Measurements from ENCODE around the gene ELK4.

Gene ELK4

DNA sequence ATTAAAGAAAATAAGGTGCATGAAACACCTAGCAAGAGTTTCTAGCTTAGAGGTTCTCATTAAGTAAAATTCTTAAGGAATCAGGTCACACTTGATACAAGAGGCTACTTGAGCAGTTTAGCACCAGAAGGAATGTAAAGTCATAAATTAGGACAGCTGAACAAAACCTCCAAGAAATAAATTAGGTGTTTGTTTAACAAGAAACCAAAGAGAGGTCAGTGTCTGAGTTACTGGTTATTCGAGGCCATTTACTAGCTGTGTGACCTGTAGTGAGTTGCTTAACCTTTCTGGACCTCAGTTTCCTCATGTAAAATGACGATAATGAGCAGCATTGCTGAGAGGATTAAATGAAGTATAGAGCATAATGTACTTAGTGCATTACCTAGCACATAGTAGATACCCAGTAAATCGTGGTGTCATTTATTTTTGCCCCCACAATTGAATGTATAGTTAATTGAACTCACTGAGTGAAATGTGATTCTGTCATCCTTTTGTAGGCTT, 908 bp upstream of the ELK4 start:
- DNase-seq (ENCODE audit: extremely low spot score), result no peak
- TF ChIP-seq CTBP1 (IDR thresholded peaks at IDR 0.05; ENCODE audit: borderline replicate concordance) (no peak), ARNT (IDR thresholded peaks at IDR 0.05) (no peak), ELF4 (IDR thresholded peaks at IDR 0.05) (no peak), FOXK2 (IDR thresholded peaks at IDR 0.05) (no peak), L3MBTL2 (conservative IDR thresholded peaks at IDR 0.05) (no peak), ZNF384 (IDR thresholded peaks at IDR 0.05) (no peak), LEF1 (IDR thresholded peaks at IDR 0.05; ENCODE audit: borderline replicate concordance) (no peak), HDGF (IDR thresholded peaks at IDR 0.05; ENCODE audit: borderline replicate concordance) (no peak), FOXA1 (IDR thresholded peaks at IDR 0.05) (no peak)
- POLR2A ChIA-PET, result interaction anchor here (0.6 to 3.5 kb wide), 17 partner anchors 8 to 106 kb away, joined by 3 to 35 read pairs (median 5); no protein-coding TSS in a partner anchor
- CTCF ChIA-PET, result interaction anchor here (0.6 to 2.0 kb wide), 7 partner anchors 8 to 501 kb away, joined by 3 to 17 read pairs (median 3); no protein-coding TSS in a partner anchor

DNA sequence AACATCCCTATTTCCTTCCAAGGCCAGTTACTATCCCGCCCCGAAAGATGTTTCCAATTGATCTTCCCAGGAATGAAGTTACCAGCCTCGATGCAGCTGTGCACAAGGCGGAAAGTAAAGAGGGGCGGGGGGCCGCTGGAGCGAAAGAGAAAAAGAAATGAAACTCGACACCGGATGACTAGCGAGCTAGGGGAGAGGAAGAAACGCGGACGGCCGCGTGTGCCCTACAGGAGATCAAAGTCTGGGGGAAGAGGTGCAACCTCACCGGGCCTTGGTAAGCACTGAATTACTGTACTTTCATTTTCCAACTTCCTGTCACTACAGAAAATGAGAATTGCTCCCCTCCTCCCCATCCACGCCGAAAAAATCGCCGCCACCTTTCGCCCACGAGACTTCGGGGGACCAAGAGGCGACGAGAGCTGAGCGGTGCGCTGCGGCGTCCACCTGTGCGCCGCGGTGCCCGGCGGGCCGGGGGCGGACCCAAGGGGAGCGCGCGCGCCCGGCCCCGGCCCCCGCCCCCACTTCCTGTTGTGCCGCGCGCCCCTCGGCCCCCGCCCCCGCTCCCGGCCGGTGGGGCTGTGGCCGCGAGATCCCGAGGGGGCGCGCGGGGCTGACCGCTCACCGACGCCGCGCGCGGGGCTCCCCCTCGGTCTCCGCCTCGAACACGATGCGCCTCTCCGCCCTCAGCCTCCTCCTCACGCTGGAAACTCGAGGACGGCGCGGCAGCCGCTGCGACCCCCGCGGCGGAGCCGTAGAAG, 622 bp downstream of the ELK4 start:
- no peak for TF ChIP-seq BHLHE40 (IDR thresholded peaks at IDR 0.05; ENCODE audit: borderline replicate concordance)
- TF ChIP-seq, protein P1, sequence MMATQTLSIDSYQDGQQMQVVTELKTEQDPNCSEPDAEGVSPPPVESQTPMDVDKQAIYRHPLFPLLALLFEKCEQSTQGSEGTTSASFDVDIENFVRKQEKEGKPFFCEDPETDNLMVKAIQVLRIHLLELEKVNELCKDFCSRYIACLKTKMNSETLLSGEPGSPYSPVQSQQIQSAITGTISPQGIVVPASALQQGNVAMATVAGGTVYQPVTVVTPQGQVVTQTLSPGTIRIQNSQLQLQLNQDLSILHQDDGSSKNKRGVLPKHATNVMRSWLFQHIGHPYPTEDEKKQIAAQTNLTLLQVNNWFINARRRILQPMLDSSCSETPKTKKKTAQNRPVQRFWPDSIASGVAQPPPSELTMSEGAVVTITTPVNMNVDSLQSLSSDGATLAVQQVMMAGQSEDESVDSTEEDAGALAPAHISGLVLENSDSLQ (IDR thresholded peaks at IDR 0.05), result no peak
- no peak for TF ChIP-seq TARDBP (IDR thresholded peaks at IDR 0.05)
- peak; percentile 76 for TF ChIP-seq L3MBTL2 (conservative IDR thresholded peaks at IDR 0.05)
- TF ChIP-seq SUZ12 (IDR thresholded peaks at IDR 0.05), result no peak
- TF ChIP-seq SP1 (IDR thresholded peaks at IDR 0.05), result no peak
- TF ChIP-seq NFRKB (IDR thresholded peaks at IDR 0.05), result no peak
- TF ChIP-seq ZNF384 (IDR thresholded peaks at IDR 0.05), result no peak
- 0 out of 2 replicates have a peak, but pooled peaks have one; percentile 36 for TF ChIP-seq LEF1 (IDR thresholded peaks at IDR 0.05; ENCODE audit: borderline replicate concordance)
- TF ChIP-seq ARNT (IDR thresholded peaks at IDR 0.05), result no peak
- TF ChIP-seq HDGF (IDR thresholded peaks at IDR 0.05; ENCODE audit: borderline replicate concordance), result no peak
- TF ChIP-seq FOXM1 (IDR thresholded peaks at IDR 0.05; ENCODE audit: borderline replicate concordance), result peak; percentile 20; the same call in 1 of the 2 replicates
- TF ChIP-seq ELF4 (IDR thresholded peaks at IDR 0.05), result no peak
- TF ChIP-seq FOXA1 (IDR thresholded peaks at IDR 0.05), result no peak
- TF ChIP-seq FOXK2 (IDR thresholded peaks at IDR 0.05), result no peak
- peak; percentile 7; the same call in 1 of the 2 replicates for TF ChIP-seq CTBP1 (IDR thresholded peaks at IDR 0.05; ENCODE audit: borderline replicate concordance)

DNA sequence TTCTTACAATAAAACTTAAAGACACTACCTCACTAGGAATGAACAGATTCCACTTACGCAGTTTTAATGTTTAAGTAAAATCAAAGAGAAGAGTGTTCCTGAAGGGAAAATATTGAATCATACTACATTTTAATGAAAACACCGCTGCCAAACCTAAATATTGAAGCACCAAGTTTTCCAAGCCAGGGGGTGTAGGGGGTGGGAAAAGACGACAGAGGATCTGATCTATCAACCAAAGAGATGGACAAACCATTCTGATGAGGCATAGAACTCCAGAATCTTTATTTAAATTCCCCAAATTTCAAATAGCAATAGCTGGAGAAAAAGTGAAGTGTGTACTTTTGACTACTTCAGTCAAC, 1.2 kb downstream of the ELK4 start:
- POLR2A ChIA-PET, result interaction anchor here (0.8 to 3.5 kb wide), 5 partner anchors 10 to 97 kb away, joined by 3 to 35 read pairs (median 16); no protein-coding TSS in a partner anchor
- CTCF ChIA-PET, result interaction anchor here (0.9 kb wide), 1 partner anchor 28 kb away, joined by 3 read pairs; no protein-coding TSS in a partner anchor
- no peak for DNase-seq (ENCODE audit: extremely low spot score)
- no peak for TF ChIP-seq CTBP1 (IDR thresholded peaks at IDR 0.05; ENCODE audit: borderline replicate concordance)
- TF ChIP-seq ARNT (IDR thresholded peaks at IDR 0.05), result no peak
- no peak for TF ChIP-seq BHLHE40 (IDR thresholded peaks at IDR 0.05; ENCODE audit: borderline replicate concordance)
- no peak for TF ChIP-seq FOXK2 (IDR thresholded peaks at IDR 0.05)
- TF ChIP-seq ZNF384 (IDR thresholded peaks at IDR 0.05), result no peak
- TF ChIP-seq FOXA1 (IDR thresholded peaks at IDR 0.05), result no peak
- TF ChIP-seq ELF4 (IDR thresholded peaks at IDR 0.05), result no peak
- TF ChIP-seq, protein P1 (IDR thresholded peaks at IDR 0.05), result no peak
- no peak for TF ChIP-seq LEF1 (IDR thresholded peaks at IDR 0.05; ENCODE audit: borderline replicate concordance)
- no peak for TF ChIP-seq SP1 (IDR thresholded peaks at IDR 0.05)
- no peak for TF ChIP-seq L3MBTL2 (conservative IDR thresholded peaks at IDR 0.05)
- no peak for TF ChIP-seq HDGF (IDR thresholded peaks at IDR 0.05; ENCODE audit: borderline replicate concordance)

More for the DNA sequence above, 622 bp downstream of the ELK4 start:
- POLR2A ChIA-PET, result interaction anchor here (0.8 to 3.5 kb wide), 10 partner anchors 10 to 98 kb away, joined by 3 to 35 read pairs (median 5); no protein-coding TSS in a partner anchor
- peak; percentile 83 for DNase-seq (ENCODE audit: extremely low spot score)
- CTCF ChIA-PET, result interaction anchor here (0.9 to 2.0 kb wide), 2 partner anchors 27 to 39 kb away, joined by 3 to 14 read pairs; no protein-coding TSS in a partner anchor

DNA sequence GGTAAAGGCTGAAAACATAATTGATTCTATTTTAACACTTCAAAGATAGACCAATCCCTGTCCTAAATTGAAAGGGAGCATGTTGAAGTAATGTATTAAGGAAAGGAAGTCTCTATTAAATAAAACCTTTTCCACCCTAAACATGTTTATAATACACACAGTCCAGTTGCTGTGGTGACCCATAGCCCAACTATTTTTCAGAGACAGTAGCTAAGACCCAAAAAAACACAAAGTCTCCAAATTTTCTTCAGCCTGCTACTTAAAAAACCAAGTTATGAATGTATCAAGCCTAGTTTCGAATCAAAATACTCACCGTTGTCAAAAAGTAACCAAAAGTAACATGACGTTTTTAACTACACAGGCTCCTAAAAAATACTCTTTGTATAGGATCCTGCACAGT, 1.6 kb downstream of the ELK4 start:
- POLR2A ChIA-PET, result interaction anchor here (2.1 to 3.5 kb wide), 2 partner anchors 35 to 39 kb away, joined by 16 to 35 read pairs; no protein-coding TSS in a partner anchor
- CTCF ChIA-PET, result interaction anchor here (0.9 kb wide), 1 partner anchor 28 kb away, joined by 3 read pairs; no protein-coding TSS in a partner anchor
- TF ChIP-seq TARDBP (IDR thresholded peaks at IDR 0.05) (no peak), ELF4 (IDR thresholded peaks at IDR 0.05) (no peak), HDGF (IDR thresholded peaks at IDR 0.05; ENCODE audit: borderline replicate concordance) (no peak), FOXA1 (IDR thresholded peaks at IDR 0.05) (no peak), LEF1 (IDR thresholded peaks at IDR 0.05; ENCODE audit: borderline replicate concordance) (no peak), FOXK2 (IDR thresholded peaks at IDR 0.05) (no peak), NFRKB (IDR thresholded peaks at IDR 0.05) (no peak), SUZ12 (IDR thresholded peaks at IDR 0.05) (no peak), SP1 (IDR thresholded peaks at IDR 0.05) (no peak), CTBP1 (IDR thresholded peaks at IDR 0.05; ENCODE audit: borderline replicate concordance) (no peak), BHLHE40 (IDR thresholded peaks at IDR 0.05; ENCODE audit: borderline replicate concordance) (no peak), L3MBTL2 (conservative IDR thresholded peaks at IDR 0.05) (no peak), ZNF384 (IDR thresholded peaks at IDR 0.05) (no peak), FOXM1 (IDR thresholded peaks at IDR 0.05; ENCODE audit: borderline replicate concordance) (no peak)
- TF ChIP-seq, protein P1 (IDR thresholded peaks at IDR 0.05), result no peak
- no peak for DNase-seq (ENCODE audit: extremely low spot score)

DNA sequence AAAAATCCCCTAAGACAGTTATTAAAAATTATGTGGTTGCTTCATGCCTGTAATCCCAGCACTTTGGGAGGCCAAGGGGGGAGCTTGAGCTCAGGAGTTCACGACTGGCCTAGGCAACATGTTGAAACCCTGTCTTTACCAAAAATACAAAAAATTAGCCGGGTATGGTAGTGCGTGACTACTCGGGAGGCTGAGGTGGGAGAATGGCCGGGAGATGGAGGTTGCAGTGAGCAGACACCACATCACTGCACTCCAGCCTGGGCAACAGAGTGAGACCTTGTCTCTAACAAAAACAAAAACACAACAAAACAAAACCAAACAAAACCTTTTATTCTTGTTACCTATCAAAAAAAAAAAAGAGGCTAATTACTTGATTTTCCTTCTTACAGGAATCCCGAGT, 2.1 kb downstream of the ELK4 start:
- ChIA-PET CTCF (interaction anchor here (1.1 kb wide), 1 partner anchor 38 kb away, joined by 3 read pairs; no protein-coding TSS in a partner anchor), POLR2A (interaction anchor here (0.8 kb wide), 1 partner anchor 38 kb away, joined by 3 read pairs; no protein-coding TSS in a partner anchor)
- no peak for DNase-seq (ENCODE audit: extremely low spot score)
- no peak for TF ChIP-seq BHLHE40 (IDR thresholded peaks at IDR 0.05; ENCODE audit: borderline replicate concordance)
- TF ChIP-seq TARDBP (IDR thresholded peaks at IDR 0.05), result no peak
- no peak for TF ChIP-seq ELF4 (IDR thresholded peaks at IDR 0.05)
- TF ChIP-seq ZNF384 (IDR thresholded peaks at IDR 0.05), result no peak
- TF ChIP-seq HDGF (IDR thresholded peaks at IDR 0.05; ENCODE audit: borderline replicate concordance), result no peak

Measured in HEK293T (cell line).